HG02623 (cell line): ENCODE data around the gene TMEM203.
A peak's percentile ranks its signal among the peaks of the same experiment; 100 is the strongest.

Experiments used
- ATAC-seq: cut with Tn5 transposase; IDR thresholded peaks from one replicate; pipeline ENCODE4 v1.9.1; 2021; ENCODE audit warnings: moderate library complexity; ENCODE audit not compliant: unreplicated experiment

Gene TMEM203

GRCh38 chr9:137198051-137198901, 7.2 kb downstream of the TMEM203 start:
- ATAC-seq: no peak

DNA sequence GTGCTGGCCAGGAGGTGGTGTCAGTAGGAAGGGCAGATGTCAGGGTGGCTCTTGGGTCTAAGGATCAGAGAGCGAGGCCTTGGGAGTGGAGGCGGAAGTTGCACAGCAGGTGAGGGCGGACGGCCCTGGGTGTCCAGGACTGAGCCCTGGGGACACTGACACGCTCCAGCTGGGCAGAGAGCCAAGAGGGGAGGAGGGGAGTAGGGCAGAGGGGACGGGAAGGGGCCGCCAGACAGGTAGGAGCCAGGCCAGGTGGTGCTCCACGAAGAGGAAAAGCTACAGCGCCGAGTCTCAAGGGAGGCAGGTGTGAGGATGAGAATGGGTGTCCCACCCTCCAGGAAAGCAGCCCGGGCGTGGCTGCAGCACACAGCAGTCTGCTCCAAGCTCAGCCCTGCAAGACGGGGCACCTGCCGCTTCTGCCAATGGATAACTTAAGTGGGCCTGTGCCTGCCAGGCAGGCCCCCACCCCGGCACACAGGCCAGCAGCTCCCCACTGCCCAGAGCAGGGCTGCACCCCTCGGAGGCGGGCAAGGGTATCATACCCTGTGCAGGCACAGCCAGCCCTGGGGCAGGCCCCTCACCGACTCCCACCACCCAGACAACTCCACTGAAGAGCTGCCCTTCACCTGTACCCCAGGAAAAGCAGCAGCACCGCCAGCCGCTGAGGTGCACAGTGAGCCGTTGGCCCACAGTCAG, 9.8 kb downstream of the TMEM203 start:
- no peak for ATAC-seq

- ATAC-seq: no peak
These were observed 10.5 kb downstream of the TMEM203 start for GRCh38 chr9:137194909-137195308.

GRCh38 chr9:137194388-137194787, 11.1 kb downstream of the TMEM203 start:
- ATAC-seq: no peak

DNA sequence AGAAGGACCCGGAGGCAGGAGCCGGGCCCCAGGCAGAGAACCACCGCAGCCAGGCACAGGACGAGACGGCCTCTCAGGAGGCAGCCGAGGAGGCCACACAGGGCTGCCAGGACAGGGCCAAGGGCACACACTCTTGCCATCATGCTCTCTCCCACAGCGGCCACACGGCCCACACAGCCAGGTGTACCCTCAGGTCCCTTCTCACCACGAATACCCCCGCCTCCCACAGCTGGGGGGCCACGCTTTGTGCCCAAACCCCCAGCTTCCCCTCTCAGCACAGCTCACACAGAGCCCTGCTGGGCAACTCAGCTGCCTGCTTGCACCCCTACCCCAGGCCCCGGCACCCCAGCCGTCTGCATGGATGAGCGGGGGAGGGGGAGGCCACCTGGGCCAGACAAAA, 11.7 kb downstream of the TMEM203 start:
- ATAC-seq: no peak

DNA sequence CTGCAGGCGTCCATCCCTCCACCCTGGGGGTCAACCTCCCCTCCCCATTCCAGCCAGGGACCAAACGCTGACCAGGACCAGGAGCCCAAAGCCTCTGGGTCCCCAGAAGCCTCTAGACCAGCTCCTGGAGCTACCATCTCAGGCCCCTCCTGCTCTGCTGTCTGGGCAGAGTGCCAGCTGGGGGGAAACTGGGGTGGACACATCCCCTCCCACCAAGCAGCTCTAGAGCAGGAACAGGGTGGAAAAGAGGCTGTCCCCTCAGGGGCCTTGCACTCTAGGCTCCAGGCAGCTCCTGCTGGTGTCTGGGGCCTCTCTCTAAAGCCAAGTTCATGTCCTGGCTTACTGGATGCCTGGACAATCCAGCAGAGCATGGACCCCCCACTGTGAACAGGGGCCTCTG, 12.6 kb downstream of the TMEM203 start:
- no peak for ATAC-seq

DNA sequence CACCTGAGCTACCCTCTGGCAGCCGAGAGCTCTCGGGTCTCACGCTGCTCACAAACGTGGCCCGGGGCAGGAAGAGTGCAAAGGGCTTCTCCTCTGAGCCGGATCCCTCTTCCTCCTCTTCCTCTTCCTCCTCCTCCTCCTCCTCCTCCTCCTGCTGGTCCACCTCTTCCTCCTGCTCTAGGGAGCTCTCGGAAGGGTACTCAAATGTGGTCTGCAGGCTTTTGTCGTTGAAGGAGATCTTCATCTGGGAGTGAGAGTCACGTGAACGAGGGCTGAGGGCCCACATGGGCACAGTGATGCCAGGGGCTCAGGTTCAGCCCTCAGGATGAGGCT, 13.0 kb downstream of the TMEM203 start:
- no peak for ATAC-seq

- no peak for ATAC-seq
These were observed 13.6 kb downstream of the TMEM203 start for GRCh38 chr9:137191691-137192447.

GRCh38 chr9:137191245-137191644, 14.2 kb downstream of the TMEM203 start:
- no peak for ATAC-seq

- ATAC-seq: no peak
These were observed 15.1 kb downstream of the TMEM203 start for GRCh38 chr9:137190315-137190856.

GRCh38 chr9:137189297-137190295, 15.9 kb downstream of the TMEM203 start:
- no peak for ATAC-seq

- ATAC-seq: peak; percentile 75
These were observed 16.8 kb downstream of the TMEM203 start, which contains the start of the genes ANAPC2 and SSNA1 for GRCh38 chr9:137188490-137189296. Gene ANAPC2, minus strand, starts transcription at chr9:137188560. Its CDS starts 28 bp downstream, at chr9:137188532. Gene SSNA1, plus strand, starts transcription at chr9:137188676. Its CDS starts 51 bp downstream, at chr9:137188727.

DNA sequence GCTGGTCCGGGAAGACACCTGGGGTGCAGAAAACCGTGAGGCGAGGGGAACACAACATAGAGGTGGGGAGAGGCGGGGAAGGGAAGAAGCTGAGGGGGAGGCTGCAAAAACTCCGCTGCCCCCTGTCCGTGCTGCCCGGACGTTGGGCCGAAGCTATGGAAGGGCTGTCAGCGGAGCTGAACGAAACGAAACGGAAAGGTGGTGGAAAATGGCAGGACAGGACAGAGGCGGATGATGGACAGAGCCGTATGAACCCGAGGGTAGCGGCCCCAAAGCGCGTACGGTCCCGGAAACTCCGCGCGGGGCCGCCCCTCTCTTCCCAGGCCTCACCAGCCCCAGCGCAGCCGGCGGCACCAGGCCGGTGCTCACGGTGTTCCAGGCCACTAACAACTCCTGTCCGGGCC, 17.4 kb downstream of the TMEM203 start:
- no peak for ATAC-seq

DNA sequence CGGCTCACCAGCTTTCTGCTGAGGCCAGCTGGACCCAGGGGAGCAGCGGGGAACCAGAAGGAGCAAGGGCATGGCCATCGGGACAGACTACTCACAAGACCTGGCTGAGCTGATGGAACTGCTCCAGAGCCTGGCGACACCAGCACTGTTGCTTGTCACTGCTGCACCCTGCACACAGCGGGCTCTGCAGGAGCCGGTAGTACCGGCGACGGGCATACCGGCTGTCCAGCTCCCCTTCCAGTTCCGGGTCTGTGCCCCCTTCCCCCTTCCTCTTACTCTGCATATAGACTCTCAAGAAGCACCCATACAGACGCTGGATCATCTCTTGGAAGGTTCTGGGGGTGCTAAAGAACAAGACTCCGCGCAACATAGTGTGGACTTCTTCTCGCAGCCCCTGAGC, 18.1 kb downstream of the TMEM203 start:
- no peak for ATAC-seq

DNA sequence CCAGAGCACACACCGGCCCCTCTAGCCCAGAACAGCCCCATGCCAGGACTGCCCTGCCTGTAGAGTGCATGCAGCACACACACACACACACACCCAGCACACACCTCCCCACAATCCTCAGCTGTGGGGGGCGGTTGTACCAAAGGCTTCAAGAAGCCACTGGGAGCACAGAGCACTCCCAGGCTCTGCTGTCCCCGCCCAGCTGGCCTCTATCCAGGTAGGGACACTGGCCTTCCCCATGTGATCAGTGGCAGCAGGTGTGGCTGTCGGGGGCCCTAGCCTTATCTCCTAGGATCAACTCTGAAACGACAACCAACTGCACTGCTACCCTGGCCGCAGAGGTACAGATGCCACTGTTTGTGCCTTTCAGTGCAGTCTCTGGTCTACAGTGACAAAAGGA, 19.1 kb downstream of the TMEM203 start:
- no peak for ATAC-seq

- no peak for ATAC-seq
These were observed 19.5 kb downstream of the TMEM203 start for GRCh38 chr9:137185921-137186320.

GRCh38 chr9:137184881-137185660, 20.4 kb downstream of the TMEM203 start:
- no peak for ATAC-seq

- no peak for ATAC-seq
These were observed 21.4 kb downstream of the TMEM203 start for GRCh38 chr9:137183980-137184595.
